Activated naive CD4-positive, alpha-beta T cell treated with anti-CD3 and anti-CD28 coated beads, Interleukin-2, amount 50 U/mL, for 24 hours (primary cell): ENCODE data around the gene NAT10.

Experiments used
- H3K27ac Mint-ChIP-seq: one replicate; pipeline ENCODE4 v1.8.0; 2021; ENCODE audit warnings: mild to moderate bottlenecking, mixed read lengths
- H3K27me3 Mint-ChIP-seq: one replicate; pipeline ENCODE4 v1.8.0; 2021; ENCODE audit warnings: mixed read lengths
- H3K36me3 Mint-ChIP-seq: one replicate; pipeline ENCODE4 v1.8.0; 2021; ENCODE audit warnings: mixed read lengths
- H3K4me1 Mint-ChIP-seq: one replicate; pipeline ENCODE4 v1.8.0; 2021; ENCODE audit warnings: mixed read lengths
- H3K4me3 Mint-ChIP-seq: one replicate; pipeline ENCODE4 v1.8.0; 2021; ENCODE audit warnings: mild to moderate bottlenecking, mixed read lengths
- H3K9me3 Mint-ChIP-seq: one replicate; pipeline ENCODE4 v1.8.0; 2021; ENCODE audit warnings: mixed read lengths

Gene NAT10

DNA sequence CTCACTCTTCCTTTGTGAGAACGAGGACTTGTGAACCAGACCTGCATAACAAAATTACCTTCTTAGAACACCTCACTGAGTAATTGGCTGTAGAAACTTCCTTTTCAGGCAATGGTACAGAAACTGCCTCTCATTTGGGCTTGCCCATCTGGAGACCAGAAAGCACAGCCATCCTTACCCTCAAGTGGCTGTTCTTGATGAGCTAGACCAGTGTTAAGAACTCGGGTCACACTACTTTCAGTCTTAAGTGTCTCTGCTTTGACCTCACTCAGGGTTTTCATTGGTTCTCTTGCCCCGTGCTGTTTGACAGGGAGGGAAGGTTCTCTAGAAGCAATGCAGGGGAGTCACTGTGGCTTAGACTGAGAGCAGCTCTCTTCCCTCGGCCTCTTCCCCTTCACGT lies 29.3 kb downstream of the NAT10 start:
- peaks cover 7% of the 10 kb centered on the region for H3K4me1 Mint-ChIP-seq
- H3K27ac Mint-ChIP-seq: peak overlapping the region; percentile 41
- H3K9me3 Mint-ChIP-seq: no peaks in the 10 kb centered on the region

DNA sequence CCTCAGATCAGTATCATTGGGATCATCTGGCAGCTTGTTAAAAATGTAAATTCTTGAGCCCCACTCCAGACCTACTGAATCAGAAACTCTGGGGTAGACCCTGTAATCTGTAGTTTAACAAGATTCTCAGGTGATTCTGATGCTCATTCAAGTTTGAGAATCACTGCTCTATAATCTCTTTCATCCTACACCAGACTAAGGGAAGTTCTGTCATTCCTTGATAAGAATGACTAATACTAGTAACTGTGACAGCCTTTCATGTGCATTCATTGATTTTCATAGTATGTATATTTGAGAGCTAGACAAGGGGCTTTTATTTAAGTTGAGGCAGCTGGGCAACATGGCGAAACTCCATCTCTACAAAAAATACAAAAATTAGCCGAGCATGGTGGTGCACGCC lies 30.0 kb downstream of the NAT10 start:
- Mint-ChIP-seq H3K4me1 (peaks cover 7% of the 10 kb centered on the region), H3K36me3 (peaks cover 20% of the 10 kb centered on the region), H3K27me3 (no peaks in the 10 kb centered on the region), H3K9me3 (no peaks in the 10 kb centered on the region), H3K27ac (no peak overlapping the region), H3K4me3 (no peak overlapping the region)

More for the DNA sequence above, 29.3 kb downstream of the NAT10 start:
- Mint-ChIP-seq H3K4me3 (no peak overlapping the region), H3K27me3 (no peaks in the 10 kb centered on the region), H3K36me3 (peaks cover 22% of the 10 kb centered on the region)

DNA sequence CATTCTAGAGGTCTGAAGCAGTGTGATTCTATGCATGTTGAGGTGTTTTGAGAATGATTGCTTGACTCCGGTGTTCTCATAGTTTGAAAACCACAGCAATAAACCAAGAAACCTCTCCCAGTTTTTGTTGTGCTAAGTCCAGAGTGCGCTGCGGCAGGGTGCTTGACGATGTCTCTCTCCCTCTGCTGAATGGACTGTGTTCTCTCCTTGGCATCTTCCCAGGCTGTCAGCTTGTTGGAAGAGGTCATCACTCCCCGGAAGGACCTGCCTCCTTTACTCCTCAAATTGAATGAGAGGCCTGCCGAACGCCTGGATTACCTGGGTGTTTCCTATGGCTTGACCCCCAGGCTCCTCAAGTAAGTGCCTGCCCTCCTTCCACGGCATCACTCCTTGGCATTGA lies 31.0 kb downstream of the NAT10 start:
- no peaks in the 10 kb centered on the region for H3K9me3 Mint-ChIP-seq
- no peak overlapping the region for H3K4me3 Mint-ChIP-seq
- H3K27ac Mint-ChIP-seq: no peak overlapping the region
- peaks cover 20% of the 10 kb centered on the region for H3K36me3 Mint-ChIP-seq
- H3K27me3 Mint-ChIP-seq: no peaks in the 10 kb centered on the region
- peaks cover 7% of the 10 kb centered on the region for H3K4me1 Mint-ChIP-seq

DNA sequence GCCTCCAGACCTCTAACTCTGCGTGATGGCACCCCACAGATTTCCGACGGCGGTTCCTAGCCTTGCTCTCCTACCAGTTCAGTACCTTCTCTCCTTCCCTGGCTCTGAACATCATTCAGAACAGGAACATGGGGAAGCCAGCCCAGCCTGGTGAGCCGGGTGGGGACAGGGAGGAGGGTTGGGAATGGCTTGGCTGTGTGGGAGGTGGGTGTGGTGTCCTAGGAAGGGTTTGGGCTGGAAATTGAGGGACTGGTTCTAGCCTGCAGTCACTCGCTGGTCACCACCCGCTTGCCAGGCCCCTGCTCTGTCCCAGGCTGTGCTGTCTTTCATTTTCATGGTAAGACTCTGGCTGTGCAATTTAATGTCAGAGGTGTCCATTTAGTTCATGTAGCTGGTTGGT lies 33.9 kb downstream of the NAT10 start:
- H3K4me1 Mint-ChIP-seq: peaks cover 7% of the 10 kb centered on the region
- no peak overlapping the region for H3K4me3 Mint-ChIP-seq
- H3K27me3 Mint-ChIP-seq: no peaks in the 10 kb centered on the region
- no peak overlapping the region for H3K27ac Mint-ChIP-seq
- peaks cover 20% of the 10 kb centered on the region for H3K36me3 Mint-ChIP-seq
- no peaks in the 10 kb centered on the region for H3K9me3 Mint-ChIP-seq

DNA sequence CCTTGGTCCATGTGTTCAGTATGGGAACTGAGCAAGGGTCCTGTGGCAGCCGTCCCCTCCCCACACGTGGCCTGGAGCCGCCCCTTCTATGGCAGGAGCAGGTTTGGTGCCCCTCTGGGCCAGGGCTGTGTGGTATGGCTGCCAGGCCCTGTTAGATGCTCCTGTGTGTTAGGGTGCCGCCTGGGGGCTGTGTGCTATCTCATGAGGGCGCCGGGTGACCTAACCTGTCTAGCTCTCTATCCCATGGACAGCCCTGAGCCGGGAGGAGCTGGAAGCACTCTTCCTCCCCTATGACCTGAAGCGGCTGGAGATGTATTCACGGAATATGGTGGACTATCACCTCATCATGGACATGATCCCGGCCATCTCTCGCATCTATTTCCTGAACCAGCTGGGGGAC lies 34.7 kb downstream of the NAT10 start:
- Mint-ChIP-seq H3K27ac (no peak overlapping the region), H3K4me3 (no peak overlapping the region), H3K27me3 (no peaks in the 10 kb centered on the region), H3K4me1 (peaks cover 7% of the 10 kb centered on the region), H3K36me3 (peaks cover 20% of the 10 kb centered on the region), H3K9me3 (no peaks in the 10 kb centered on the region)

DNA sequence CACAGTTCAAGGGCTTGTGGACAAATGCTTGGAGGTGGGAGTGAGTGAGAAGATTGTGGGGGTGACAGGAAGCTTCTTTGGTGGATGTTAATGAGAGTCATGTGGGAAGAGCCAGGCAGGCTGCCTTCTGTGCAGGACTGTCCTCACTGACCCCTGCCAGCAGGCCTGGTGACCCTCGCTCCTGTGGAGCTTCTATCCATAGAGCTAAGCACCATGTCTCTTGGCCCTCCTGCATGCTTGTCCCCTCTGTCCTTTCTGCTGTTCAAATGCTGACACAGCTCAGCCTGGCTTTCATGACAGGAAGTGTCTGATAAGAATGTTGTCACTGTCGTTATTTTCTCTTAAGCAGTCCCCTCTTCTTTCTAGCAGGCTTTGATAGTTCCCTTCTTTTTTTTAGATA lies 37.6 kb downstream of the NAT10 start:
- Mint-ChIP-seq H3K27ac (no peak overlapping the region), H3K27me3 (no peaks in the 10 kb centered on the region), H3K36me3 (peaks cover 9% of the 10 kb centered on the region), H3K4me3 (no peak overlapping the region), H3K4me1 (peaks cover 2% of the 10 kb centered on the region), H3K9me3 (no peaks in the 10 kb centered on the region)

DNA sequence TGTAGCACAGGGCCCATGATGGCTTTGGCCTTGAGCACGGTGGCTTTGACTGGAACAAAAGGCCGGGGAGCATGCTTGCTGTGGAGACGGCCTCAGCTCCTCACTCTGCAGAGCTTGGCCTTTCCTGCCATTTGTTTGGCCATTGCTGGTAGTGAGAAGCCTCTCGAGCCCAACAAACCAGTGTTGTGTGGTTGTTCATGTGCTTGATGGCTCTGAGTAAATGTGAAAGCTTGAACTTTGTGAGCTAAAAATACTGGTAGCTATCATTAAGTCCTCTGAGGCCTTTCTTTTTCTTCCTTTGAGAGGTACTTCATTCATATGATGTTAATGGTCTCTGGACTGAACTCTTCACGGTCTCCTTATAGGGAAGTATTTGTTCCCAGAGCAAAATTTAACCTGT lies 39.6 kb downstream of the NAT10 start:
- Mint-ChIP-seq H3K4me1 (no peaks in the 10 kb centered on the region), H3K27me3 (no peaks in the 10 kb centered on the region), H3K36me3 (peaks cover 7% of the 10 kb centered on the region), H3K4me3 (no peak overlapping the region), H3K9me3 (no peaks in the 10 kb centered on the region), H3K27ac (no peak overlapping the region)

DNA sequence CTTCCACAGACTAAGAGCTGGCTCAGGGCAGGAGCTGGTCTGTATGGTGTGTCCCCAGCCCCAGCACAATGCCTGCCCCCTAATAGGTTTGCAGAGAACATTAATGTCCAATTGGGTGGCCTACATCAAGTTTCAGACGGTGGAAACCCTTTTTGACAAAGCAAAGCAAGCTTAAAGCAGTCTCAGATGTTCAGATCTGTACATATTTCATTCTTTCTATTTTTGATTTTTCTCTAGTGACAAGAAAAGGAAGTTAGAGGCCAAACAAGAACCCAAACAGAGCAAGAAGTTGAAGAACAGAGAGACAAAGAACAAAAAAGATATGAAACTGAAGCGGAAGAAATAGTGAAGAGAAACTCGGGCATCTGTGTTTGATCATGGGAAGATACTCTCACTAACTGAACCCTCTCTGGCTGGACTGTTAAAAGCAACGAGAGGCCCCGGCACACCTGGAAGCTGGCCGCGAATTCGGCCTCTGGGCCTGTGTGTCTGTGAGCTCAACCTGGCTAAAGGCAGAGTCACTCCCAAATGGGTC lies 40.5 kb downstream of the NAT10 start:
- H3K4me1 Mint-ChIP-seq: no peaks in the 10 kb centered on the region
- H3K27ac Mint-ChIP-seq: no peak overlapping the region
- peaks cover 7% of the 10 kb centered on the region for H3K36me3 Mint-ChIP-seq
- H3K27me3 Mint-ChIP-seq: no peaks in the 10 kb centered on the region
- H3K4me3 Mint-ChIP-seq: no peak overlapping the region
- H3K9me3 Mint-ChIP-seq: no peaks in the 10 kb centered on the region

DNA sequence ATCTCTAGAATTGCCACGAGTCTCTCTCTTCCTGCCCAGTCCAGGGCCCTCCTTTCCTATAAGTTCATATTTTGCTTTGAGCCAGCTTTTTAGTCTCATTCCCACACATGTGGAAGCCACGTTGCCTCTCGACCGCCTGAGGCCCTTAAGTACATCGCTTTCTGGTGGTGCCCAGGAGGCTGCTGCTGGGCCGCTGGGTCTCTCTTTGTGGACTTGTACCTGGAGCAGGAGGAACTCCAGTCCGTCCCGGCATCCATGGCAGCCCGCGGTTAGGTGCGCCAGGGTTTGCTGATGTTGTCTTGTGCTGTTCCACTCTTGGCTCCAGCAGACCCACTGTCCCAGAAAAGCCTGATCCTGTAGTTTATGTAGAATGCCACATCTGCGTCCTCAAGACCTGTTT lies 41.0 kb downstream of the NAT10 start:
- Mint-ChIP-seq H3K9me3 (no peaks in the 10 kb centered on the region), H3K4me1 (no peaks in the 10 kb centered on the region), H3K4me3 (no peak overlapping the region), H3K27ac (no peak overlapping the region), H3K36me3 (peaks cover 7% of the 10 kb centered on the region), H3K27me3 (no peaks in the 10 kb centered on the region)

DNA sequence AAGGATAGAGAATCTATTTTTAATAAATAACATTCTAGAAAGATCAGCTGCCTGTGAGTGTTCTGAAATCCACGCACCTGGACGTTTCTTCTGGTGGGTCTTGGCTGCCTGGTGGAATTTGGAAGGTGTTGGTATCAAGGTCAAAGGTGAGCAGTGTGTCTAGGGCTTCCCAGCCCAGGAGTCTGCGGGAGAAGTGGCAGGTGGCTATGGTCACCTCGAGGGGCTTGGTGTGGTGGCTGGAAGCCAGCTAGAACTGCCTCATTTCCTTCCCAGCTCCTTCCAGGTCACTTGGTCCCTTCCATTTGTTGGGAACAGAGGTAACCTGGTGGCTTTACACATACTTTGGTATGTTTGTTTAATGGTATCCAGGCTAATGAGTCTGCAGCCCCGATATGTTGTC lies 41.4 kb downstream of the NAT10 start:
- Mint-ChIP-seq H3K9me3 (no peaks in the 10 kb centered on the region), H3K4me1 (no peaks in the 10 kb centered on the region), H3K27me3 (no peaks in the 10 kb centered on the region), H3K36me3 (peaks cover 7% of the 10 kb centered on the region), H3K27ac (no peak overlapping the region), H3K4me3 (no peak overlapping the region)

DNA sequence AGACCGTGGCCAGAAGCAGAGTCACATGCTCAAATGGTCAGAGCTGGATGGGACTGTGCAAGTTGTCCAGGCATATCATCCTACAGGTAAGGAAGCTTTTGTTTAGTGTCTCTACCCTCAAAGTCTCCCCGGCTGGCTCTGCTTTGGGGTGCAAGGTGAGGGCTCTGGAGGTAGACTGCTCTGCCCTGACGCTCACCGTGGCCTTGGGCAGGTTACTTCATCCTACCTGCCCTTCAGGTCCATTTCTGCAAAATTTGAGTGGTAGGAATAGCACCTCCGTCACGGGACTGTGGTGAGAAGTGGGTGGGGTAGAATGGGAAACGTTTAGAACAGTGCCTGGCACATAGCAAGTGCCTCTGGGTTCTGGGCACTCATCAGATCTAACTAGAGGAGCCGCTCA lies 42.2 kb downstream of the NAT10 start:
- no peak overlapping the region for H3K4me3 Mint-ChIP-seq
- no peak overlapping the region for H3K27ac Mint-ChIP-seq
- no peaks in the 10 kb centered on the region for H3K9me3 Mint-ChIP-seq
- no peaks in the 10 kb centered on the region for H3K27me3 Mint-ChIP-seq
- H3K4me1 Mint-ChIP-seq: no peaks in the 10 kb centered on the region
- H3K36me3 Mint-ChIP-seq: peaks cover 6% of the 10 kb centered on the region

DNA sequence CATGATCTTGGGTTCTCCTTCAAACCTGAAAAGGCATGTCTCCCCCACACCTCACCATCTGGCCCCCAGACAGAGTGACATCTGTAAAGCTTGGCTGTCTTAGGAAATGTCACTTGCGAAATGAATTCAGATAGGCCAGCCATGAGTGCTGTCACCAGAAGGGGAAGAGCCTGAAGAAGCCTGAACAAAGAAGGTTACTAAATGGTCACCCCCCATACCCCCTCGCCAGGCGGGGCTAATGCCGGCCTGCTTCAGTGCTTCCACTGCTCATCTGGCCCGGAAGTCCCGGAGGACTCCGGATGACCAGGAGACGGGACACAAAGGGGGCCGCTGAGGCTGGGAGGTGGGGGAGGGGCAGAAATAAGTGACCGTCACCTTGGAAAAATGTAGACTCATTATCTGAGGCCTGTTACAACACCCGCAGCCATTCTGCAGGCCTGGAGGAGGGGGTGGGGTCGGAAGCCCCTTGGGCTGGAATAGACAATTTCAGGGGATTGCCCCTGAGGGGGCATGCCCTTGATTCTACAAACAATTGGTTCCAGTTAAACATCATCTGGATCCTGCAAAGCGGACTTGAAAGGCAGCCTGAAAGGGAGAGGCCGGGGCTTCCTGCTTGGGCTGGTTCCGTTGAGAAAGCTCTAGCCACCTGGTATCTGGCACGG lies 43.2 kb downstream of the NAT10 start:
- H3K4me1 Mint-ChIP-seq: no peaks in the 10 kb centered on the region
- H3K4me3 Mint-ChIP-seq: no peak overlapping the region
- H3K36me3 Mint-ChIP-seq: peaks cover 6% of the 10 kb centered on the region
- no peaks in the 10 kb centered on the region for H3K9me3 Mint-ChIP-seq
- H3K27me3 Mint-ChIP-seq: no peaks in the 10 kb centered on the region
- H3K27ac Mint-ChIP-seq: no peak overlapping the region

DNA sequence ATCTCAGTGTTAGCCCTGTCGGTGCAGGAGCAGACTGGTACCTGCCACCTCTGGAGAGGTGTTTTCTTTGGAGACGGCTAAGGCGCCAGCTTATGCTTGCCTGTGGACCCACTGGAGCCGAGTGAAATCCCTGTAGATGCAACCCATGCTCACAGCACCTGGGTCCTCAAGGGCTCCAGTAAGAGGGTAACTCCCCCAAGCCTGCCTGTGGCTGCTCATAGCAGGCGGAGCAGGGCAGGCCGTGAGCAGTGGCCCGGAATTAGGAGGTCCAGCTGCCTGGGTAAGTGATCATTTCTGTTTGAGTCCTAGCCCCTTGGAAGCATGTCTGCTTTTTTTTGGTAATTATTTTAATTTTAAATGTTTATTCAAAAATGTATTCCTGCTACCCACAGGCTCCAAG lies 43.8 kb downstream of the NAT10 start:
- Mint-ChIP-seq H3K4me3 (no peak overlapping the region), H3K4me1 (no peaks in the 10 kb centered on the region), H3K9me3 (no peaks in the 10 kb centered on the region), H3K27ac (no peak overlapping the region), H3K27me3 (no peaks in the 10 kb centered on the region), H3K36me3 (peaks cover 6% of the 10 kb centered on the region)

DNA sequence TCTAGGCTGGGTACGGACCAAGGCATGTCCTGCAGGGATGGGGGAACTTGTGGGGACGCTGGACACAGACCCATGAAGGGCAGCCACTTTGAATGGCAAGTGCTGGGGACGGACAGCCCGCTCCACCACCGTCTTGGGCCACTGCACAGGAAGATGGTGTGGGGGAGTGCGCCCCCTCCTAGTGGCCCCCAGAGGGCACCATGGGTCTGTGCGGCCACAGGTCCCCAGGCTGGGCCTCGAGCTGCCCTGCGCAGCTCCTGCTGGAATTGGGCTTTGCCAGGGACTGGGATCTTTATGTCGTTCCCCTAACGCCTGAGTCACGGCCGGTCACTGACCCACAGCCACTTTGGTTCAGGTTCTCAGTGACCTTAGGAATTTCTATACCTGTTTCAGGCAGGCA lies 44.4 kb downstream of the NAT10 start:
- Mint-ChIP-seq H3K27ac (no peak overlapping the region), H3K4me3 (no peak overlapping the region), H3K9me3 (no peaks in the 10 kb centered on the region), H3K36me3 (peaks cover 6% of the 10 kb centered on the region), H3K4me1 (no peaks in the 10 kb centered on the region), H3K27me3 (no peaks in the 10 kb centered on the region)

DNA sequence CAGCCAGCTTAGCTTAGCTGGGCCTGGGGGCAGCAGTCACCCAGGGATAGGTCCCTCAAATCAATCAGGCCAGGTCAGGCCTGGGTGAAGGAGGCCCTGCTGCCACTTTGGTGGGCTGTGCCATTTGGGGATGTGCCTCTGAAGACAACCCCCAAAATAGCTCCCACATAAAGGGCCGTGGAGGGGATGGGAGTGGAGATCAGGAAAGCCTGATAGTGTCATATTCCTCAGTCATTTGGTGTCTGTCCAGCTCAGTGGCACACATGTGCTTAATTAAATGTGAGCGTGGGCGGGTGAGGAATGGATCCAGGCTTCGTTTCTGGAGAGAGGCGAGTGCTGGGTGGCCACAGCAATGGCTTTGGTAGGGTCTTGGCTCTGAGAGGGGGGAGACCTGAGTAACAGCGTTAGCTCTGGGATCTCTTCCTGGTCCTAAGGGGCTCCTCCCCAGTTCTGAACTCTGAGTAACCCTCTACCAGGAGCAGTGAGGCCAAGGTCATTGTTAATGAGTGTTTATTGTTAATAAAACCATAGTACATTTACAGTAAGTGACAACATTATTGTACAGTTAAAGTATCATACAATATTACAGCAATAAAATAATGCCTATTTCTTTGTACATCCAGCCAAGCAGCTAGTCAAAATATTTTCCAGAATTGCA lies 45.2 kb downstream of the NAT10 start:
- H3K27ac Mint-ChIP-seq: no peak overlapping the region
- H3K9me3 Mint-ChIP-seq: no peaks in the 10 kb centered on the region
- H3K27me3 Mint-ChIP-seq: no peaks in the 10 kb centered on the region
- H3K4me3 Mint-ChIP-seq: no peak overlapping the region
- H3K36me3 Mint-ChIP-seq: peaks cover 4% of the 10 kb centered on the region
- no peaks in the 10 kb centered on the region for H3K4me1 Mint-ChIP-seq

DNA sequence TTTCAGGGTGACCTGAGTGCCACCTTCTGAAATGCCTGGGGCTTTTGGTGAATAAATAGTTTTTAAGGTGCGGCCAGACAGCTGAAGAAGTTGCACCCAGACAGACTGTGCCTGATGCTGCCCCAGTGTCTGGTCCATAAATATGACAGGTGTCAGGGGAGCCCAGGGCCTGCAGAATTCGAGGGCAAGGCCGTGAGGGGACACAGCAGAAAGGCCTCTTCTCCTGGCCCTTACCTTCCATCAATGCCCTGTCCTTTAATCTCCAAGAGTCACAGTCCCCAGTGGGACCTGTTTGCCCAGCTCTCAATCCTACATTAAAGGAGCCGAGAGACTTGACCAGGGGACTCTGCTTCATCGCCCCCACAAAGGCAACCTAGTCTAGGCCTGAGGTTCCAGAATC lies 45.7 kb downstream of the NAT10 start:
- H3K4me1 Mint-ChIP-seq: no peaks in the 10 kb centered on the region
- H3K27me3 Mint-ChIP-seq: no peaks in the 10 kb centered on the region
- no peak overlapping the region for H3K4me3 Mint-ChIP-seq
- H3K9me3 Mint-ChIP-seq: no peaks in the 10 kb centered on the region
- H3K36me3 Mint-ChIP-seq: no peaks in the 10 kb centered on the region
- no peak overlapping the region for H3K27ac Mint-ChIP-seq
